Fibroblast of skin of scalp (primary cell): Measurements from ENCODE around the gene IRAK2.

Experiments used
- DNase-seq: peaks from one replicate; pipeline ENCODE4 v3.0.0-alpha.2; 2013

IRAK2 gene

GRCh38 chr3:10189557-10190354 is 25.0 kb downstream of the IRAK2 start:
- DNase-seq, result peak; percentile 7

DNA sequence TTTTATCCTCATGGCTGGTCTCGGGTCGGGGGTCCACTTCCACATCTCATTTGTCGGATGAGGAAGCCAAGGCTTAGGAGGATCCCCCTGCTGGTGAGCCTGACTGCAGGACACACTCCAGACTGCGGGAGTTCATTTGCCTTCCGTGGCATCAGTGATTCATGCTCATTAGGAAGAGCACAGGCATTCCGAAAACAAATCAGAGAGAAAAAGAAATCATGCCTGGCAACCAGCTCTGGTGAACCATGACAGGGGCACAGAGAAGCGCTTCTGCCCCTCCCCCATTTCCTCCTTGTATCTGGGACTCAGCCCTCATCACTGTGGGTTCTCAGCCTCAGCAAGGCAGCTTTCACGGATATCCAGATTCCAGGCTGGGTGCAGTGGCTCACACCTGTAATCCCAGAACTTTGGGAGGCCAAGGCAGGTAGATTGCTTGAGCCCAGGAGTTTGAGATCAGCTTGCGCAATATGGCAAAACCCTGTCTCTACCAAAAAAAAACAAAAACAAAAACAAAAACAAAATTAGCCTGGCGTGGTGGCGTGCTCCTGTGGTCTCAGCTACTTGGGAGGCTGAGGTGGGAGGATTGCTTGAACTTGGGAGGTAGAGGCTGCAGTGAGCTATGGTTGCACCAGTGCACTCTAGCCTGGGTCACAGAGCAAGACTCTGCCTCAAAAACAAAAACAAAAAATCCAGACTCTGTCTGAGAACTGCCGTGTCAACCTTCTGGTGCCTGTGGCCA is 28.4 kb downstream of the IRAK2 start:
- peak; percentile 93 for DNase-seq

DNA sequence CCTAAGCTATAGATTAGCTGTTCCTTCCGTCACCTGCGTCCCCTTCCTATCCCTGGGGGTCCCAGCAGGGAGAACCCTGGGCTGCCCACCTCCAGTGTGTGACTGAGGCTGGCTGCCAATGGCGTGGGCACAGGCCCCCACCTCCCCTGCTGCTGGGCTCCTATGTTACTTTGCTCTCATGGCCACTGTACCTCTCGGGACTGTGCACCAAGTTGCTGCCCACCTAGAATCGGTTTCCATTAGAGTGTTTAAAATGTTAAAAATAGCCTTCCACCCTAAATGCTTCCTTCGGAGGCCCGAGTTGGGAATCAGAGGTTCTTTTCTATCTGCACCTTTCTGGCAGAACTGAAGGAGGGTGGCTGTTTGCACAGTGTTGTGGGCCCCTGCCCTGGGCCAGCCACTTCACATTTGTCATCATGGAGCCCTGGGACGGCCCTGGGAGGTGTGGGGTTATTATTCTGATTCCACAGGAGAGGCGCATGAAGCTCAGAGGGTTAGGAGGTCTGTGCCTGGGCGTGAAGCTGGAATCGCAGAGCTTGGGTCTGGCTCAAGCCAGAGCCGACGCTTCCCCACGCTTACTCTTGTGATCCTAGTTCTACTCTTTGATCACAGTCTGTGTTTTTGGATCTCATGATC is 29.1 kb downstream of the IRAK2 start:
- no peak for DNase-seq

DNA sequence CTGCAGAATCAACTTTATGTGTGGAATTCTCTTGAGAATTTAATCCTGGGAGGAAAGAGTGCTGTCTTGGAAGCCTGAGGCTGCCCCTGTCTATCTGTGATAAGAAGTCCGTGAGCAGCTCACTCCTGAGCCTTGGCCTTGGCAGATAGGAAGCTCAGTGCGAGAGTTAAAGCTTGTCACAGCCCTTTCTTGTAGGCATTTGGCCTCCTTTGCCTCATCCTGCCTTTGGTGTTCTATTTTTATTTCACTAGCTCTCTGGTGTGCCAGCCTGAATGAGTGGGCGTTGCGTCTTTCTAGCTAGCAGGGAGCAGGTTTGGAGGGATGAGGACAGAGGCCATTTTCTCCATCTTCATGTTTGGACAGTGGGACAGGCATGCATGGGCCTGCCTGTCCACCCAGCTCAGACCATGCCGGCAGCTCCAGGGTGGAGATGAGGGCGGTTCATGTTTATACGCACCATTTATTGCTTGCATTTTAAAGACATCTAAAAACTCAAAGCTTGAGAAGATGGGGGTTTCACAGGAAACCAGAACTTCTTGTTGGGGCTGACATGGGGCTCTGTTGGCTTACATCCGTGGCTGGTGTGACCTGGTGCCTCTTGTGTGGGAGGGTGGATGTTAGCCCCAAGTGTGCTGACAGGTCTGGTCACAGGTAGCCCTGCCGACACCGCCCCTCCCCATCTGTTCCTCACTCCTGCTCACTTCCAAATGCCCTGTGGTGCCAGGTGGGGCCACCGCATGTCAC is 29.8 kb downstream of the IRAK2 start:
- DNase-seq, result no peak

DNA sequence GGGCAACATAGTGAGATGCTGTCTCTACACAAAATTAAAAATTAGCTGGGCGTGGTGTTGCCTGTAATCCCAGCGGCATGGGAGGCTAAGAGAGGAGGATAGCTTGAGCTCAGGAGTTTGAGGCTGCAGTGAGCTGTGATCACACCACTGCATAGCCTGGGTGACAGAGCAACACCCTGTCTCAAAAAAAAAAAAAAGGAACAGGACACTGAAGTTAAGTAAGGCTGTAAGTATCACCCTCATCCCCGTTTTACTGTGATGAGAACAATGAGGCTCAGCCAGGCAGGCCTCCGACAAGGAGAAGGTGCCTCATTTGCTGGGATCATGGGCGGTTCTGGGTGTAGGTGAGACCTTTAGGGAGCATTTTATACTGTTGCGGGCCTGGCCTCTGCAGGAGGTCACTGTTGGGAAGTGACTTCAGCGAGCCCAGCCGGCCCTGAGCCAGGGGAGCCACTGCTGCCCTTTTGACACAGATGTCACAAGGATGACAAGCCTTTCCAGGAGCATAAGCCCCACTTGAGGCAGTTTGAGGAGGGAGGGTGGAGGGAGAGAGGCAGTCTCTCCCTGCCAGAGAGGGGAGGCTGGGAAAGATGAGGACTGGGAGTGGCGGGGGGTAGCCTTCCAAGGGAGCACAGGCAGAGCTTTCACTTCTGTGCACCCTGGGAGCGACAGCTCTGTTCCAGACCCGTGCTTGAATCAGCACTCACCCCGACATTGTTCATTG is 30.8 kb downstream of the IRAK2 start:
- DNase-seq, result no peak

- peak; percentile 81 for DNase-seq
Observed at GRCh38 chr3:10196389-10197052, 31.8 kb downstream of the IRAK2 start.

DNA sequence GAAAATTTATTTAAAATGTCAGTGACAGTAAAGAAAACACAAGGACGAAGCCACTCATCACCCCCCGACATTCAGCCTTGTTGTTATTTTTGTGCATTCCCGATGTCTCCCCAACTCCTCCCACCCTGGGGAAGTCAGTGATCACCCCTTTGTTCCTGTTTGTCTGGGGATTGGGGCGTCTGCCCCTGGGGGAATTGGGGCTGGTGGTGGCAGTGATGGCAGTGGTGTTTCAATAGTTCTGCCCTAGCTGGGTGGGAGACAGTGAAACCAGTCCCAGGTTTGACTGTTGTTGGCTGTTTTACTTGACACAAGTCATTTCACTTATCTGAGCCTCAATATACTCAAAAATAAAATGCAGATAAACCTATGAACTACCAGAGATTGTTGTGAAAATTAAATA is 33.5 kb downstream of the IRAK2 start:
- no peak for DNase-seq

DNA sequence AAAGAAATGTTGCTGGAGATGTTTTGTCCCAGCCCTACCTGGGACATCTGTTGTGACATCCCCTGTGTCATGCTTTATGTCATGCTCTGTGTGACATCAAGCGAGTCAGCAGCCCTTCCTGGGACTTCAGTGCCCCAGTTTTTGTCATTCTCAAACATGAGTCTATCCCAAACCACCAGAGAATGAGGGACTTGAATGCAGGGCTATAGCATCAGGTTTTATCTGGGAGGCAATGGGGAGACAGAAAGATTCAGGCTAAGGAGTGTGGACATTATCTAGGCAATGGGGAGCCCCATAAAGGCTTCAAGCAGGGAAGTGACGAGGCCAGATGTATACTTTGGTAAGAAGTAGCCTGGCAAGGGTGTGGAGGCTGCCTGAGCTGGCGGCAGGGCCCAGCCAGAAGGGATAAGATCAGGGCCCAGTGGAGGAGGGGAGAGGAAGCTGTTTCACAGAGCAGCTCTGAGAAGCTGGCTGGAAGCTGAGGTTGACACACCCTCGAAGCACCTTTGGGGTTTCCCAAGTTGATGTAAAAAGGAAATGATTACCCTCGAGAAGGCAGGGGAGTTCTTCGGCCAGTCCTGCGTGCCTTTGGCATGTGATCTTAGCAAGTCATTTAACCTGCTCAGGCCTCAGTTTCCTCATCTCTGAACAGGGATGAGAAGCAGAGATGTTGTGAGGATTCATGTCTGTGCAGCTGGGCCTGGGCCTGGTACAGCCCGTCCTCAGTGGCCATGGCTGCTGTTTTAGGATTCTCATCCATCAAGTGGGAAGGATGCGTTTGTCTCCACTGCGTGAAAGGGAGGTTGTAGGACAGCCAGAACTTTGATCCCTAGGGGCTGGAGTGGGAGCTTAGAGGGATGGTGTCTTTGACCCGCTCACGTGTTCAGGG is 34.3 kb downstream of the IRAK2 start:
- DNase-seq, result no peak

GRCh38 chr3:10204921-10205320 is 40.2 kb downstream of the IRAK2 start:
- no peak for DNase-seq

- peak; percentile 82 for DNase-seq
Observed at GRCh38 chr3:10205451-10206165, 40.9 kb downstream of the IRAK2 start.

DNA sequence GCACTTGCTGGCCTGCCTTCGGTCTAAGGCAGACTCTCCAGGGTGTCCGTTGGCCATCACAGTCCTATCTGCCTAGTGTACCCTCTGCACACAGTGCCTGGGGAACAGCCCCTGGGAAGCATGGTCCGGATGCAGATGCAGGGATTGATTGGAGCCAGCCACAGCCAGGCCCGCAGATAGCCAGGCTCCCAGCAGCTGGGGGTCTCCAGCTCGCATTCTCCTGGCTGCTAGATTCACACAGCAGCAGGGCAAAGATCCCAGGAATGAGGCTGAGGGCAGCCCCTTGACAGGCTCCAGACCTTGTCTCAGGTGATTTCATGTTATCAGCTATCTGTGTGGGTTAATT is 41.4 kb downstream of the IRAK2 start:
- no peak for DNase-seq

DNA sequence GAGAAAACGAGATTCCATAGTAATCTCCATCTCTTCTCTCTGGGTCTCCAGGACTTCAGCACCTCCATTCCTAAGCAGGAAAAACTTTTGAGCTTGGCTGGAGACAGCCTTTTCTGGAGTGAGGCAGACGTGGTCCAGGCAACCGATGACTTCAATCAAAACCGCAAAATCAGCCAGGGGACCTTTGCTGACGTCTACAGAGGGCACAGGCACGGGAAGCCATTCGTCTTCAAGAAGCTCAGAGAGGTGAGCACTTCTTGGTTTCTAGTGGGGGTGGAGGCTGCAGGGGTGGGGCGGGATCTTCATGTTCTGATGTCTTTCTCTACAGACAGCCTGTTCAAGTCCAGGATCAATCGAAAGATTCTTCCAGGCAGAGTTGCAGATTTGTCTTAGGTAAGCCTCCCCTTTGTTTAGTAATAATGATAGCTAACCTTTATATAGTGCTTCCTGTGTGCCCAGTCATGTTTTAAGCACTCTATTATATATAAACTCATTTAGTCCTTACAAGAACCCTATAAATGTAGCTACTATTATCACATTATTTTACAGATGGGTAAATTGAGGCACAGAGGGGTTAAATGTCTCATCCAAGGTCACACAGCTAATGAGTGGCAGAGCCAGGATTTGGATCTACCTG is 48.6 kb downstream of the IRAK2 start:
- DNase-seq, result no peak

GRCh38 chr3:10215578-10216368 is 51.1 kb downstream of the IRAK2 start:
- DNase-seq, result no peak

DNA sequence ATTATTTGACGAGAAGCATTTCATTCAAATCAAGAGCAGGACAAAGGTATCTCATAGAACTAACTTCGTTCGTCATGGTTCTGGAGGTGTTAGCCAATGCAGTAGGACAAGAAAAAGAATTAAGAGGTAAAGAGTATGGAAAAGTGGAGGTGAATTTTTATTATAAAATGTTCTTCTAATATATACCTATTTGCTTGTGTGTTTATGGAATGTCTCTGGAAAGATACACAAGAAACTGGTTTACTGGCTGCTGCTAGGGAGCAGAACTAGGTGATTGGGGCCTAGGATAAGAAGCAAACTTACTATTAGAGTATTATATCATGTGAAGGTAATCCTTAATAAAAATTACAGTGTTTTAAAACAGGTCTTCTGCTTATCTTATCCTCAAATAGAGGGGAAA is 52.6 kb downstream of the IRAK2 start:
- no peak for DNase-seq

- DNase-seq, result no peak
Observed at GRCh38 chr3:10219737-10220136, 55.0 kb downstream of the IRAK2 start.

GRCh38 chr3:10223676-10224639 is 59.2 kb downstream of the IRAK2 start:
- DNase-seq, result no peak
